HAP-1 (cell line): Measurements from ENCODE around the gene EPSTI1.
"Not testable (repeated sequence)": the region's sequence is repeated elsewhere in the genome, so short reads cannot be mapped to it uniquely, and the experiment has no call there.

ENCODE experiments used
- DNase-seq, 2 experiments: peaks; one replicate each; pipeline ENCODE4 v3.0.0-alpha.2; 2016 to 2020; ENCODE audit warnings: low spot score in 2 of 2
- H3K27me3 ChIP-seq: fragments of 250-450 bp; sonication (Bioruptor Pico); 2 replicates; pipeline ENCODE4 v1.5.1; 2020; ENCODE audit warnings: low read depth, mild to moderate bottlenecking, moderate library complexity
- H3K36me3 ChIP-seq: fragments of 250-450 bp; sonication (Bioruptor Pico); replicated peaks from 2 replicates; pipeline ENCODE4 v1.5.1; 2020; ENCODE audit warnings: mild to moderate bottlenecking
- H3K4me1 ChIP-seq: fragments of 250-450 bp; sonication (Bioruptor Pico); 2 replicates; pipeline ENCODE4 v1.5.1; 2020; ENCODE audit warnings: mild to moderate bottlenecking
- H3K4me3 ChIP-seq: fragments of 250-450 bp; sonication (Bioruptor Pico); 2 replicates; pipeline ENCODE4 v1.5.1; 2020; ENCODE audit warnings: mild to moderate bottlenecking, moderate library complexity
- H3K9me3 ChIP-seq: fragments of 250-450 bp; sonication (Bioruptor Pico); 2 replicates; pipeline ENCODE4 v1.5.1; 2020; ENCODE audit warnings: mild to moderate bottlenecking, moderate library complexity
- in situ Hi-C: fragments of 300-500 bp; cut with MboI; formaldehyde crosslinking; loops from 3 replicates; pipeline ENCODE4 v1.14.3; 2020; ENCODE audit warnings: low sequenced_read_pairs, inconsistent platforms, mixed read lengths

The EPSTI1 gene

GRCh38 chr13:42996584-42996983 is 4.5 kb upstream of the EPSTI1 start:
- H3K4me3 ChIP-seq, result no peak overlapping the region
- H3K9me3 ChIP-seq, result peaks cover 3% of the 10 kb centered on the region; the same call in 1 of the 2 replicates
- no peaks in the 10 kb centered on the region for H3K27me3 ChIP-seq
- H3K4me1 ChIP-seq, result peaks cover 7% of the 10 kb centered on the region
- DNase-seq, result no peak
- no peaks in the 10 kb centered on the region for H3K36me3 ChIP-seq
- in situ Hi-C loops, result no loop called here

- peaks cover 23% of the 10 kb centered on the region for H3K4me1 ChIP-seq
- no peaks in the 10 kb centered on the region for H3K27me3 ChIP-seq
- in situ Hi-C loops, result no loop called here
- H3K4me3 ChIP-seq, result no peak overlapping the region
- peaks cover 3% of the 10 kb centered on the region; the same call in 1 of the 2 replicates for H3K9me3 ChIP-seq
- H3K36me3 ChIP-seq, result no peaks in the 10 kb centered on the region
- DNase-seq, result no peak
Measured at GRCh38 chr13:42994878-42995277, 2.8 kb upstream of the EPSTI1 start.

- no peak overlapping the region for H3K4me3 ChIP-seq
- H3K27me3 ChIP-seq, result no peaks in the 10 kb centered on the region
- in situ Hi-C loops, result no loop called here
- DNase-seq, result no peak
- H3K9me3 ChIP-seq, result peaks cover 3% of the 10 kb centered on the region; the same call in 1 of the 2 replicates
- H3K36me3 ChIP-seq, result no peaks in the 10 kb centered on the region
- H3K4me1 ChIP-seq, result peaks cover 25% of the 10 kb centered on the region
Measured at GRCh38 chr13:42992764-42993122, 702 bp upstream of the EPSTI1 start.

- in situ Hi-C loops, H3K4me3 ChIP-seq, DNase-seq, H3K27me3 ChIP-seq, H3K36me3 ChIP-seq, H3K9me3 ChIP-seq: not testable (repeated sequence)
- H3K4me1 ChIP-seq, result peaks cover 25% of the 10 kb centered on the region
Measured at GRCh38 chr13:42991233-42991897, 676 bp downstream of the EPSTI1 start.

GRCh38 chr13:42990291-42991232 is 1.5 kb downstream of the EPSTI1 start:
- Histone ChIP-seq H3K4me1 (peaks cover 25% of the 10 kb centered on the region), H3K4me3 (no peak overlapping the region), H3K36me3 (no peaks in the 10 kb centered on the region), H3K27me3 (no peaks in the 10 kb centered on the region), H3K9me3 (peaks cover 3% of the 10 kb centered on the region; the same call in 1 of the 2 replicates)
- DNase-seq, result peak in 1 of 2 experiments; percentile 49
- in situ Hi-C loops, result no loop called here

GRCh38 chr13:42986176-42986574 is 5.9 kb downstream of the EPSTI1 start:
- no peaks in the 10 kb centered on the region for H3K27me3 ChIP-seq
- no peak for DNase-seq
- peaks cover 33% of the 10 kb centered on the region for H3K4me1 ChIP-seq
- no peaks in the 10 kb centered on the region for H3K36me3 ChIP-seq
- no peak overlapping the region for H3K4me3 ChIP-seq
- in situ Hi-C loops, result no loop called here
- no peaks in the 10 kb centered on the region for H3K9me3 ChIP-seq

- no peaks in the 10 kb centered on the region for H3K9me3 ChIP-seq
- peaks cover 34% of the 10 kb centered on the region for H3K4me1 ChIP-seq
- peak in 1 of 2 experiments; percentile 25 for DNase-seq
- in situ Hi-C loops, result no loop called here
- H3K4me3 ChIP-seq, result no peak overlapping the region
- H3K36me3 ChIP-seq, result no peaks in the 10 kb centered on the region
- H3K27me3 ChIP-seq, result no peaks in the 10 kb centered on the region
Measured at GRCh38 chr13:42985312-42986175, 6.5 kb downstream of the EPSTI1 start.

- no peaks in the 10 kb centered on the region for H3K36me3 ChIP-seq
- no peak for DNase-seq
- H3K27me3 ChIP-seq, result no peaks in the 10 kb centered on the region
- peaks cover 27% of the 10 kb centered on the region for H3K4me1 ChIP-seq
- H3K4me3 ChIP-seq, result no peak overlapping the region
- in situ Hi-C loops, result no loop called here
- H3K9me3 ChIP-seq, result no peaks in the 10 kb centered on the region
Measured at GRCh38 chr13:42984691-42985090, 7.3 kb downstream of the EPSTI1 start.

GRCh38 chr13:42984026-42984425 is 8.0 kb downstream of the EPSTI1 start:
- H3K4me1 ChIP-seq, result peaks cover 27% of the 10 kb centered on the region
- no peak overlapping the region for H3K4me3 ChIP-seq
- no peaks in the 10 kb centered on the region for H3K27me3 ChIP-seq
- in situ Hi-C loops, result no loop called here
- H3K9me3 ChIP-seq, result no peaks in the 10 kb centered on the region
- no peak for DNase-seq
- no peaks in the 10 kb centered on the region for H3K36me3 ChIP-seq

- H3K9me3 ChIP-seq, result no peaks in the 10 kb centered on the region
- no peak for DNase-seq
- H3K4me1 ChIP-seq, result peaks cover 27% of the 10 kb centered on the region
- H3K27me3 ChIP-seq, result no peaks in the 10 kb centered on the region
- in situ Hi-C loops, result no loop called here
- no peak overlapping the region for H3K4me3 ChIP-seq
- no peaks in the 10 kb centered on the region for H3K36me3 ChIP-seq
Measured at GRCh38 chr13:42981853-42982252, 10.2 kb downstream of the EPSTI1 start.

GRCh38 chr13:42981317-42981716 is 10.7 kb downstream of the EPSTI1 start:
- Histone ChIP-seq H3K9me3 (no peaks in the 10 kb centered on the region), H3K27me3 (no peaks in the 10 kb centered on the region), H3K4me1 (peaks cover 27% of the 10 kb centered on the region), H3K36me3 (no peaks in the 10 kb centered on the region), H3K4me3 (no peak overlapping the region)
- in situ Hi-C loops, result no loop called here
- DNase-seq, result peak in 1 of 2 experiments; percentile 21

- DNase-seq, result no peak
- Histone ChIP-seq H3K27me3 (no peaks in the 10 kb centered on the region), H3K4me3 (no peak overlapping the region), H3K9me3 (no peaks in the 10 kb centered on the region), H3K36me3 (no peaks in the 10 kb centered on the region), H3K4me1 (peaks cover 20% of the 10 kb centered on the region)
- in situ Hi-C loops, result no loop called here
Measured at GRCh38 chr13:42977219-42977659, 14.8 kb downstream of the EPSTI1 start.

- H3K4me3 ChIP-seq, result no peak overlapping the region
- in situ Hi-C loops, result no loop called here
- peaks cover 17% of the 10 kb centered on the region for H3K4me1 ChIP-seq
- no peak for DNase-seq
- H3K9me3 ChIP-seq, result no peaks in the 10 kb centered on the region
- H3K36me3 ChIP-seq, result no peaks in the 10 kb centered on the region
- no peaks in the 10 kb centered on the region for H3K27me3 ChIP-seq
Measured at GRCh38 chr13:42976066-42976465, 16.0 kb downstream of the EPSTI1 start.
